Activated naive CD4-positive, alpha-beta T cell treated with anti-CD3 and anti-CD28 coated beads, Interleukin-2, amount 50 U/mL, for 16 hours (primary cell): ENCODE data around the gene NMRK2.
"Not testable (repeated sequence)": the region's sequence is repeated elsewhere in the genome, so short reads cannot be mapped to it uniquely, and the experiment has no call there.

Experiments
- DNase-seq: peaks from one replicate; pipeline ENCODE4 v3.0.0-alpha.2; 2020

NMRK2 gene

GRCh38 chr19:3966051-3967017, 33.5 kb downstream of the NMRK2 start:
- no peak for DNase-seq

- not testable (repeated sequence) for DNase-seq
Measured at GRCh38 chr19:3967983-3968382, 35.1 kb downstream of the NMRK2 start.

GRCh38 chr19:3968556-3969434, 35.9 kb downstream of the NMRK2 start:
- DNase-seq: no peak

- DNase-seq: no peak
Measured at GRCh38 chr19:3969435-3970312, 36.8 kb downstream of the NMRK2 start.

- no peak for DNase-seq
Measured at GRCh38 chr19:3970313-3970807, 37.5 kb downstream of the NMRK2 start.

- DNase-seq: peak; percentile 92
Measured at GRCh38 chr19:3970808-3971598, 38.1 kb downstream of the NMRK2 start, which contains the start of gene DAPK3. TSS of gene DAPK3 (minus strand) at chr19:3971099. CDS start at chr19:3969735, 1,364 bp downstream.

- DNase-seq: no peak
Measured at GRCh38 chr19:3975144-3975543, 42.3 kb downstream of the NMRK2 start.

- DNase-seq: no peak
Measured at GRCh38 chr19:3975637-3976087, 42.8 kb downstream of the NMRK2 start.

- no peak for DNase-seq
Measured at GRCh38 chr19:3976495-3977241, 43.8 kb downstream of the NMRK2 start.

- DNase-seq: peak; percentile 15
Measured at GRCh38 chr19:3977242-3978143, 44.6 kb downstream of the NMRK2 start.

- no peak for DNase-seq
Measured at GRCh38 chr19:3978145-3978544, 45.3 kb downstream of the NMRK2 start.

GRCh38 chr19:3979289-3979673, 46.4 kb downstream of the NMRK2 start:
- DNase-seq: peak; percentile 14

- DNase-seq: no peak
Measured at GRCh38 chr19:3979674-3980352, 46.9 kb downstream of the NMRK2 start.

GRCh38 chr19:3980353-3981251, 47.7 kb downstream of the NMRK2 start:
- no peak for DNase-seq

- DNase-seq: no peak
Measured at GRCh38 chr19:3981373-3981735, 48.5 kb downstream of the NMRK2 start.

- no peak for DNase-seq
Measured at GRCh38 chr19:3981736-3982681, 49.1 kb downstream of the NMRK2 start.
